HCT116 (cell line): ENCODE data around the gene TUBA4B.

Experiments
- ATF3 ChIP-seq: IDR thresholded peaks from 2 replicates; pipeline ENCODE4 v1.6.1; 2012
- CEBPB ChIP-seq: IDR thresholded peaks from 2 replicates; pipeline ENCODE4 v1.6.1; 2012; ENCODE audit warnings: low read depth
- CTCF ChIP-seq, 3 experiments: fragments of 200-600 bp in 1 of 3; sonication (generic) in 1 of 3; IDR thresholded peaks in 2 of 3; conservative IDR thresholded peaks in 1 of 3; 2 replicates each; pipeline ENCODE4 v1.5.1; 2012 to 2017; ENCODE audit warnings: low read depth in 2 of 3, low read length in 2 of 3, antibody characterized with exemption in 1 of 3, borderline replicate concordance in 1 of 3, control low read depth in 1 of 3, mild to moderate bottlenecking in 1 of 3, mixed read lengths in 1 of 3, mixed run types in 1 of 3, moderate library complexity in 1 of 3; ENCODE audit not compliant: insufficient read depth in 1 of 3
- EGR1 ChIP-seq: IDR thresholded peaks from 2 replicates; pipeline ENCODE4 v1.6.1; 2012; ENCODE audit warnings: low read depth
- EZH2 ChIP-seq: fragments of 200-600 bp; sonication (generic); IDR thresholded peaks from 2 replicates; pipeline ENCODE4 v1.6.1; 2017; ENCODE audit warnings: antibody characterized with exemption, mixed run types
- EZH2phosphoT487 ChIP-seq: fragments of 200-600 bp; IDR thresholded peaks from 2 replicates; pipeline ENCODE4 v1.6.1; 2018; ENCODE audit warnings: antibody characterized with exemption, borderline replicate concordance
- POLR2A ChIP-seq: IDR thresholded peaks from 2 replicates; pipeline ENCODE4 v1.7.0; 2011; ENCODE audit warnings: borderline replicate concordance; ENCODE audit not compliant: insufficient read depth, insufficient read length; ENCODE audit errors: extremely low read depth
- POLR2AphosphoS5 ChIP-seq: IDR thresholded peaks from 2 replicates; pipeline ENCODE4 v1.6.1; 2011; ENCODE audit warnings: mild to moderate bottlenecking, low read depth, low read length, moderate library complexity
- SIN3A ChIP-seq: IDR thresholded peaks from 2 replicates; pipeline ENCODE4 v1.6.1; 2012; ENCODE audit warnings: low read depth
- YY1 ChIP-seq: IDR thresholded peaks from 2 replicates; pipeline ENCODE4 v1.6.1; 2011; ENCODE audit warnings: low read length, low read depth, moderate library complexity, mild to moderate bottlenecking; ENCODE audit not compliant: insufficient replicate concordance; ENCODE audit errors: extremely low read depth

GRCh38 chr2:219254590-219255201 is 1.7 kb downstream of the TUBA4B start:
- TF ChIP-seq SIN3A (no peak), EZH2 (0 out of 2 replicates have a peak, but pooled peaks have one; percentile 50), CEBPB (no peak), CTCF (IDR thresholded peaks at IDR 0.05 in 2 of 3, conservative IDR thresholded peaks at IDR 0.05 in 1 of 3; ENCODE audit: borderline replicate concordance in 1 of 3, insufficient read depth in 1 of 3, low read depth in 2 of 3, low read length in 2 of 3) (no peak), POLR2A (no peak), YY1 (no peak), EZH2phosphoT487 (no peak), EGR1 (no peak), POLR2AphosphoS5 (no peak), ATF3 (no peak)
